HG02763 (cell line): ENCODE data around the gene LIAS.
"Not testable (repeated sequence)": the region's sequence is repeated elsewhere in the genome, so short reads cannot be mapped to it uniquely, and the experiment has no call there.

Source experiments
- ATAC-seq: cut with Tn5 transposase; IDR thresholded peaks from one replicate; pipeline ENCODE4 v1.9.1; 2021; ENCODE audit warnings: mild to moderate bottlenecking, moderate library complexity; ENCODE audit not compliant: unreplicated experiment

The LIAS gene

DNA sequence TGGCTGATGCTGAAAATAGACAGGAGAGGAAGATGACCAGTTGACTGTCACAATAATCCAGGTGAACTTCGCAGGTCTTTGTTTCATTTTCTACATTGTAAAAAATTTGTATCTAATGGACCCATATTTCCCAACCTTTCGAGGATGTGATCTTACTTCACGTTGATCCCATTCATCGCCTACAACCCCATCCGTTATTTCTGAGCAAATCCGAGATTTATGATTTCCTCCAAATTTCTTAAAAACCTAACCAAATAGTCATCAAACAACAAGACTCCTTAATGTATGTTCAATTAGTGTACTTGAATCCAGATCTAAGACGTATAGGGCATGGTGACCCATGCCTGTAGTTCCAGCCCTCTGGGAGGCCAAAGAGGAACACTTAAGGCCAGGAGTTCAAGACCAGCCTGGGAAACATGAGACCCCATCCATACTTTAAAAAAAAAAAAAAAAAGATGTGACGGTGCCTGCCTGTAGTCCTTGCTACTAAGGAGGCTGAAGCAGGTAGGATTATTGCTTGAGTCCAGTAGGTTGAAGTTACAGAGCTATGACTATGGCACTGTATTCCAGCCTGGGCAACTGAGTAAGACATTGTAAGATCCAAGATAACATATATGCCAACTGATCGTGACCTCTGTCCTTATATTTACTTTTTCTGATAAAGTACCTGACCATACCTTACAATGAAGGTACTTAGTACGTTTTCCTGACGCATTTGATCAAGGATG is 5.8 kb upstream of the LIAS start:
- no peak for ATAC-seq

GRCh38 chr4:39453738-39454137 is 5.1 kb upstream of the LIAS start:
- ATAC-seq = no peak

DNA sequence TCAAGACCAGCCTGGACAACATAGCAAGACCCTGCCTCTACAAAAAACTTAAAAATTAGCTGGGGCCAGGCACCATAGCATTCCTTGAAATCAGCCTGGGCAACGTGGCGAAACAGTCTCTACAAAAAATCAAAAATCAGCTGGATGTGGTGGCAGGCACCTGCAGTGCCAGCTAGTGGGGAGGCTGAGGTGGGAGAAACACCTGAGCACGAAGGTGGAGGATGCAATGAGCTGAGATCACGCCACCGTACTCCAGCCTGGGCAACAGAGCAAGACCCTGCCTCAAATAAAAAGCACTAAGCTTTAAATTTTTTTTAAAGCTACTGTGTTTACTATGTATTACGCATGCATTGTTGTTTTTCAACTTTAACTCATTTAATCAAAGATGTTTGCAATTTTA is 3.4 kb upstream of the LIAS start:
- no peak for ATAC-seq

GRCh38 chr4:39456946-39457763 is 1.7 kb upstream of the LIAS start:
- ATAC-seq = no peak

DNA sequence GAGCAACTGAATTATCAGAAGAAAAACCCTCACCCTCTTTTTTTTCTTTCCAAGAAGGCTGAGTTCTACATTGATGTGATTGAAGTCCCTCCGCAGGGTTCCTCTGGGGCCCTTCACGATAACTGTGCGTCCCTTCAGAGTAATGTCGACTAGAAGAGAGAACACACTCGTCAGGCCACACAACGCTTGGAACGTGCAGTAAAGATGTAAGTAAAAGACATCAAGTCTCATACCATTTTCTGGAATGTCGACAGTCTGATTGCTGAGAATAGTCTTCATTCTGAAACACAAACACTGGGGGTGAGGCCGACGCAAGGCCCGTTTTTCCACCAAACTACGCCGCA is 723 bp upstream of the LIAS start:
- not testable (repeated sequence) for ATAC-seq

- no peak for ATAC-seq
Measured at GRCh38 chr4:39464886-39465501, 6.1 kb downstream of the LIAS start.

DNA sequence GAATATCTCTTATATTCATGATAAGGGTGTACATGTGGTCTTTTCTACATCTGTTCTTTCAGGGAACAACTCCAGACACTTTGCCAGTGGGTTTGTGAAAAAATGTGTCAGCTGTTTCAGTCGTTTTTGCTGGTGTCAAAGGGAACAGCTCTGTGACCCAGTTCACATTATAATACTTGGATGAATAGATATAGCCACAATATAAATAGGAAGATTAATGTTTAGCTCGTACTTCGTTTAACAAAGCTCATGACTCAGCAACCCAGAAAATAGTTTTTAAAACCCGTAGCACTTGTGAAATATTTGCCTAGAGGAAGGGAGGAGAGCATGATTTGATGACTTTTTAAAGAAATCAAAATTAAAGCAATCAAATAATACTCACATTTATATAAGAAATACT is 7.9 kb downstream of the LIAS start:
- ATAC-seq = no peak

DNA sequence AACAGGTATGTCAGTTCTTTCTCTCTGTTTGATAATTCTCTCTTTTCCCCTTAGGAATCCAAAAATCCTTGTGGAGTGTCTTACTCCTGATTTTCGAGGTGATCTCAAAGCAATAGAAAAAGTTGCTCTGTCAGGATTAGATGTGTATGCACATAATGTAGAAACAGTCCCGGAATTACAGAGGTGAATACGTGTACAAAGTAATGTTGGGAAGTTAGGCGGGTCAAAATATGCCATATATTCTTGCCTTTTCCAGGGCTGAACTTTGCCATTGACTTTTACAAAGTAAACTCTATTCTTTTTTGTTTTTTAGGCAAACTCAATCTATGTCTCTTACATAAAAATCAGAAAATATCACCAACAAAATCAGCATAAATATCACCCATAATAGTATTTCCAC is 8.6 kb downstream of the LIAS start:
- ATAC-seq = no peak

DNA sequence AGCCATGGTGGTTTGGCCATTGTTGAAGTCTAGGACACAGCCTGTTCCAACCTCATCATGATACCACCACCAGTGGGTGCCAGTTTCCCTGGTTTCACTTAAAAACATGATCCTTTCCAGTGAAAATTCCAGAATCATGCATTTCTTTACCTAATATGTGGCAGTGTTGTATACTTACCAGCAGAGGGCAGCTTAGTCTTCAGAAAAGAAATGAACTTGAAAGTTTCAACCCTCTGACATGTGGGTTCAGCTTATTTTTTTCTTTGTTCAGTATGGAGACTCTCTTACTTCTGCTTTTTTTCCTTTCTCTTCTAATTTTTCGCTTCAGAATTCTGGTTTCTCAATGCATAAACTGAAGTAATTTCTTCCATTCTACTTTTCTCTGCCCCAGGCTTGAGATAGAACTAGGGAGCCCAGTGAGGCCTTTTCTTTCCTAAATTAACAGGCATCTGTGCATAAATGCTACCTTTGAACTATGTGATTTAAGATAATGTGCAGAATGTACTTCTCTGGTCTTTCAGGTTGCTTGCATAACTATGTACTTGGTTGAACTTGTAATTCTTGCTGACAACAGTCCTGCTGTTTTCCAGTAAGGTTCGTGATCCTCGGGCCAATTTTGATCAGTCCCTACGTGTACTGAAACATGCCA is 10.7 kb downstream of the LIAS start:
- peak; percentile 80 for ATAC-seq

DNA sequence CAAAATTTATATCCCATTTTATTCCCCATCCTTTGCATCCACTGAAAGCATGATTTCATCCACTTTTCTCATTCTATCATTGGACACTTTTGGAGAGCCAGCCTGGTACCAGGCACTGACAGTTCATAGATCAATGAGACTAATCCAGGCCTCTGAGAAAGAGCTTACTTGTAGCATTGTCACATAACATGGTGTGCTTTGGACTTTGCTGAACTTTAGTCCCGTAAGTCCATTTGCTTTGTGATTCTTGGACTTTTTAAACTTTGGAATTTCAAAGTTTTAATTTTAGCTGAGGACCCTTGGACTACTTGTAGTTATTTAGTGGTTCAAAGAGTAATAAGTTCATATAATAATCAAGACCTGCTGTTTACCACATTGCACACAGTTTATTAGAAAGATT is 11.5 kb downstream of the LIAS start:
- ATAC-seq = no peak

- ATAC-seq = no peak
Measured at GRCh38 chr4:39472396-39472795, 13.5 kb downstream of the LIAS start.

GRCh38 chr4:39476187-39476895 is 17.5 kb downstream of the LIAS start:
- ATAC-seq = no peak

DNA sequence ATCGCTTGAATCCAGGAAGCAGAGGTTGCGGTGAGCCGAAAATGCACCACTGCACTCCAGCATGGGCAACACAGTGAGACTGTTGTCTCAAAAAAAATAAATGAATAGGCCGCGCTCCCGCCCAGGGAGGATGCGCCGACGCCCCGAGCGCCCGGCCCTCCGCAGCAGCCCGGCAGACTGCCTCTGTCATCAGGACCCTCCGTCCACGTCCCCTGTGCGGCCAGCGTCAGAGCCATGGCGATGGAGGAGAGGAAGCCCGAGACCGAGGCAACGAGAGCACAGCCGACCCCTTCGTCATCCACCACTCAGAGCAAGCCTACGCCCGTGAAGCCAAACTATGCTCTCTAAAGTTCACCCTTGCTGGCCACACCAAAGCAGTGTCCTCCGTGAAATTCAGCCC is 21.4 kb downstream of the LIAS start:
- ATAC-seq = no peak

GRCh38 chr4:39480902-39481695 is 22.2 kb downstream of the LIAS start:
- no peak for ATAC-seq

- ATAC-seq = no peak
Measured at GRCh38 chr4:39484582-39485272, 25.9 kb downstream of the LIAS start.

DNA sequence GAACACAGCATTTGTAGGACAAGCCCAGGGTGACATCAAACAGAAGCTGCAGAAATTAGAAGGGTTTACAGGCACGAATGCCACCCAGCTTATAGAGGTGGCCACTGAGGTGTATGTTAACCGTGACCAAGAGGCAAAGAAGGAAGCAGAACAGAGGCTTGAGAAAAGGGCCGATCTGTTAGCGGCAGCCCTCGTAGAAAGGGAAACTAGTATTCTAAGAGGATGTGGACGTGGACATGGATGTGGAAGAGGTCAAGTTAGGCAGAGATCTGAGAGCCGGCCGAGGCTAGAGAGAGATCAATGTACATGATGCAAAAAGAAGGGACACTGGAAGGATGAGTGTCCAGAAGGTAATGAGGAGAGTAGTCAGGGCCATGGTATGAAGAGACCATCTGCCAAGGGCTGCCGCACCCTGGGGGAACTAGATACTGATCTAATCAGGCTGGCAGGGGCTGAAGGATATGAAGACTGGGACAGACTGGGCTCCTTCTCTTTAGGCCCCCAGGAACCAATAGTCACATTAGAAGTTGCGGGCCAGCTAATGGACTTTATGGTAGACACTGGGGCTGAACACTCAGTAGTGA is 27.5 kb downstream of the LIAS start:
- no peak for ATAC-seq

DNA sequence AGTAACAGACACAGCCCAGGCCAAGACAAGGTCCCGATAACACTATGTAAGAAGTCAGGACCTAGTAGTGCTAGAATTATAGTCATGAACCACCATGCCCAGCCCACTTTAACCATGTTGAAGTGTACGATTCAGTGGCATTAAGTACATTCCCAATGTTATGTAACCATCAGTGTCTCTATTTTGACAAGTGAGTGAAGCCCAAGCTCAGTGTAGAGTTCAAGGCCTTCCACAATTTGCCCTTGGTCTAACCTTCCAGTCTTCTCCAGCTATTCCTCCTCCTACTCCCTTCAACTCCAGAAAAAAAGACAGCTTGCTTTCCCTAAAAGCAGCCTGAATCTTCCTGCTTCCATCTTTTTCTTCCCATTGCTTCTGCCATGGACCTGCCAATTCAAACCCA is 31.5 kb downstream of the LIAS start:
- no peak for ATAC-seq

DNA sequence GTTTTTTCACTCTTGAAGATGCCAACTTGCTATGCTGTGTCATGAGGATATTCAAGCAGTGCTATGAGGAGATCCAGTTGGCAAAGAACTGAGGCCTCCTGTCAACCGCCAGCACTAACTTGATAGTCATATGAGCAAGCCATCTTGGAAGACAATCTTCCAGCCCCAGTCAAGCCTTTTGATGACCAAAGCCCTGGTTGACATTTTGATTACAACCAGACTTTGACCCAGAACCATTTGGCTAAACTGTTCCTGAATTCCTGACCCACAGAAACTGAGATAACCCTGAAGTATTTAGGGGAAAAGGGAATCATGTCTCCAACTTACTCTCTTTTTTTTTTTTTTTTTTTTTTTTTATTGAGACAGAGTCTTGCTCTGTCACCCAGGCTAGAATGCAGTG is 35.5 kb downstream of the LIAS start:
- ATAC-seq = no peak
